Mucosa of gallbladder (tissue), 1 donor: ENCODE measurements around the gene GLIS1. TPM values are rescaled to one million over a fixed set of nuclear protein-coding genes. Genes with fewer than 3 reads are reported as not detected.

ENCODE experiments used
- DNase-seq: peaks from one replicate; pipeline ENCODE4 v3.0.0-alpha.2; 2020; ENCODE audit warnings: low spot score
- total RNA-seq: library from RNA; stranded (reverse); gene quantifications from one replicate; pipeline ENCODE4 v1.2.1, GENCODE V29; 2021
- donor health status: DM: no; HTN: no; CAD: no.

GLIS1 gene
- total RNA-seq, 1 donor from 2014 or later: 0.17 TPM

DNA sequence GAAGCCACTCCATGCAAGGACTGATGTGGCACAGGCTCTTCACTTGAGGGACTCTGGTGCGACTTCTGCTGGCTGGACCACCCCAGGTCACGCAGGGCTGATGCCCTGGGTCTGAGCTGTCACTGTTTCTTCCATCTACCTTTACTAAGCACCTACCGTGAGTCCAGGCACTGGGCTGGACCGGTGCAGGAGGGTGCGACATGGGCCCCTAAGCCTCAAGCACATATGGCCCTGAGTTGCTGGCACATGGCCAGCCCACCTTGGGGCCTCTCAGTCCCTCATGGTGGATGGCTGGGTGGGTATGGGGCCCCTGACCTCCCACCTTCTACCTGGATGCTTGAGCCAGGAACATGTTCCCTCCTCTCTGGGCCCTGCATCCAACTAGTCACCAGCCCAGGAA is 203.7 kb downstream of the GLIS1 start:
- DNase-seq: no peak

DNA sequence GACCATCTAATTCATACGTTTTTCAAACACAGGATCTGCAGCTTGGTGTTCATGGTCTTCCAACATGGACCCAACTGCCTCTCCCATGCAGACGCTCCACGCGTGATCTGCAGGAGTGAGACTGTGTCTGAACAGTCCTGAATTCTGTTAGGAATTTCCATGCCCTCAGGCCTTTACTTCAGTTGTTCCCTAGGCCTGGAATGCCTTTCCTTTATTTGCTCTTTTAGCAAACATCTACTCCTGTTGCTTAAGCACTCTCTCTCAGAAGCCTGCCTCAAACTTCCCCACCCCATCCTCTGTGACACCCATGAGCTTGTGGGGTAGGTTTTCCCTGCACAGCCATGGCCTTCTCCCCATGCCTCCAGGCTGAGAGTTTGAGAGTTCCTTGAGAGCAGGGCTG is 206.1 kb downstream of the GLIS1 start:
- no peak for DNase-seq

DNA sequence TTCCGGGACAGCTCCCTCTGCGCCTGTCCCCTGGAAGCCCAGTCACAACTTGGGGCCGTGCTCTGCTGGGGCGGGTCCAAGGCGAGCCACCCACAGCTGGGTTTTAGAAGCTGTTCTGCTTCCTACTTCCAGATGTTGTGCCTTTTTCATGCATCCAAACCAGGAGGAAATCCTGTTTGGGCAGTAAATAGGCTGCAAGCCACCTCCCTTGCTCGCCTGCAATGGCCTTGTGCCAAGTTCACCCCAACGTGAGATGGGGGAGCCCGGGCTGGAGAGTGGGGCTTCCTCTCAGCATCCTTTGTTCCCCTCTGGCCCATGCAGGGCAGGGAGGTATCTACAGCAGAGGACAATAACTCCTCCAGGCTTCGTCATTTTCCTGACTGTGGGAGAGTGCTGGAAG is 206.6 kb downstream of the GLIS1 start:
- no peak for DNase-seq

DNA sequence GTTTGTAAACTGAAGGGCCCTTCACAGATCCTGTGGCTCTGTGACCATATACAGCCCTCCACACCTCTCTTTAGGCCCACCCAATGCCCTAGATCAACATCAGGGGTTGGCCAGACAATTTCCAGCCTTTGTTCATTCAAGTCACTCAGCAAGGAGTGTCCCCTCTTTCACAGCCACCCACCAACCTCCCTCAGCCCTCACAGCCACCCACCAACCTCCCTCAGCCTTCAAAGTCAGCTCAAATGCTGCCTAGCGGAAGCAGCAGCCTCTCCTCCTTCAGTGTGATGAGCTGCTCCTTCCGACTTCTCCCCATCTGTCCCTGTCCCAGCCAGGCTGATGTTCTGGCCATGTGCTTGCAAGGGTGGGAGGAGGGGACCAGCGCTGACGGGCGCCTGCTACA is 208.4 kb downstream of the GLIS1 start:
- DNase-seq: no peak

DNA sequence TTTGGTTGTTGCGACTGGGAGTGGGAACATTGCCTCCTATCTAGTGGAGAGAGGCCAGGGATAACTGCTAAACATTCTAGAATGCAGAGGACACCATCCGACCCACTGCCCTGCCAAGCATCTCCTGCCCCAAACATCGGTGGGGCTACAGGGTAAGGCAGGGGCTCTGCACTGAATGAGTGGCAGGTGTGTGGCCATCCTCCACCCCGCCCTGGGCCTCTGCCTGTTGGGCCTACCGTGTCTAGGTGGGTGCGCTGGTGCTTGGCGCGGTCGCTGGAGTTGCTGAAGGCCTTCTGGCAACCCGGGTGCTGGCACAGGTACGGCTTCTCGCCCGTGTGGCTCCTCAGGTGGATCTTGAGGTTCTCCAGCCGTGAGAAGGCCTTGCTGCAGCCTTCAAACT is 209.4 kb downstream of the GLIS1 start:
- no peak for DNase-seq

DNA sequence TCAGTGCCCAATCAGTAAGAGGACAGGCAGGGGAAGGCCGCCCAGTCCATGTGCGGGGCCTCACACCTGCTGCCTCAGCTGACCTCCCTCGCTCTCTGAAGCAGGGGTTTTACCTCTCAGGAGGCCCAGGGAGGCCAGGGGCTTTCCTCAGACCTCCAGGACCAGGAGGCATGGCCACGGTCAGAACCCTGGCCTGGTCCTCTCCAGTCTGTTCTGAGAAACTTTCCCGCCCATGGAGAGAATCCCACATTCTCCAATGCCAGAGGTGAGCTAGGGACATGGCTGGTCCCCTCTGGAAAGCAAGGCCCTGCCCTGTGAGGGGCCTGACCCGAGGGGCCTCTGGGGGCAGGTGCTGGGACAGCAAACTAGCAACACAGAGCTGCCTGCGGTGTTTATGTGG is 211.6 kb downstream of the GLIS1 start:
- DNase-seq: no peak

DNA sequence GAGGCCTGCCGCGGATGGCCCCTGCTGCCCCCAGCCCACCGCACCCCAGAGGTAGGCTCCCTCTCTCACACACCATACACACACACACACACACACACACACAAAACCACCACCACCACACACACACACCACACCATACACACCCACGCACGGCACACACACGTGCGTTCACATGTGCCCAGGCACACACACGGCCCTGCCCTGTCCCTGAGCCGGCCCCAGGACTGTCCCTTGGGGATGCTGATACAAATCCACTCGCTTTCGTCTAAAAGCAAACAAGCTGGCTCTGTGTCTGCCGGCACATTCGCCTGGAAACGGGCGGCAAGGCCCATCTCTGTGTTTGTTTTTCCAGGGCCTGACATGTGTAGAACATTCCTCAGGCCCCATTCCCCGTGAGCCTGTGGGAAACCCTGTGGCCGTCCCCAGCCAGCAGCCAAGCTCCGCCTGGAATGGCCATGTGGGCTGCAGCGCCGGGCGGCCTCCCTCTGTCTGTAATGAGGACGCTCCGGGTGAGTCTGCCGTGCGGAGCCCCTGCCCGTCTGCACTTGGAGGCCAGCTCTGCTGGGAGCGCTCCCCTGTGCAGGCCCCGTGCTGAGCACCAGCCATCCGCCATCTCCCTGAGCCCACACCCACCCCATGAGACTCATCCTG is 212.4 kb downstream of the GLIS1 start:
- peak; percentile 71 for DNase-seq

DNA sequence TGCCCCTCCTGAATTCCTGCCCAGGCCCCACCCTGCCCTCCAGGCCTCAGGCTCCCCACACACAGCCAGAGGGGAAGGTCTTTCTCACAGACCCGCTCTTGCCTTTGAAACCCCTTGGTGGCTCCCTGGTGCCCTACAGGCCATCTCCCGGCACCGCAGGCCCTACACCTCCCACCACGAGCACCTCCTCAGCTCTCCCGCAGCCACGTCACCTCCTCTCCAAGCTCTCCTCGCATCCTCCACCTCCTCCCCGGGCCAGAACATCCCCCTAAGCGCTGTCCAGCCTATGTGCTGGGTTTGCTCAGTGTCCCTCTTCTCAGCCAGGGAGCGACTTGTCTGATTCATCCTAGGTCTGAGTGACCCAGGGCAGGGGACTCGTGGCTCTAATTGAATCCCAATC is 213.4 kb downstream of the GLIS1 start:
- DNase-seq: no peak

DNA sequence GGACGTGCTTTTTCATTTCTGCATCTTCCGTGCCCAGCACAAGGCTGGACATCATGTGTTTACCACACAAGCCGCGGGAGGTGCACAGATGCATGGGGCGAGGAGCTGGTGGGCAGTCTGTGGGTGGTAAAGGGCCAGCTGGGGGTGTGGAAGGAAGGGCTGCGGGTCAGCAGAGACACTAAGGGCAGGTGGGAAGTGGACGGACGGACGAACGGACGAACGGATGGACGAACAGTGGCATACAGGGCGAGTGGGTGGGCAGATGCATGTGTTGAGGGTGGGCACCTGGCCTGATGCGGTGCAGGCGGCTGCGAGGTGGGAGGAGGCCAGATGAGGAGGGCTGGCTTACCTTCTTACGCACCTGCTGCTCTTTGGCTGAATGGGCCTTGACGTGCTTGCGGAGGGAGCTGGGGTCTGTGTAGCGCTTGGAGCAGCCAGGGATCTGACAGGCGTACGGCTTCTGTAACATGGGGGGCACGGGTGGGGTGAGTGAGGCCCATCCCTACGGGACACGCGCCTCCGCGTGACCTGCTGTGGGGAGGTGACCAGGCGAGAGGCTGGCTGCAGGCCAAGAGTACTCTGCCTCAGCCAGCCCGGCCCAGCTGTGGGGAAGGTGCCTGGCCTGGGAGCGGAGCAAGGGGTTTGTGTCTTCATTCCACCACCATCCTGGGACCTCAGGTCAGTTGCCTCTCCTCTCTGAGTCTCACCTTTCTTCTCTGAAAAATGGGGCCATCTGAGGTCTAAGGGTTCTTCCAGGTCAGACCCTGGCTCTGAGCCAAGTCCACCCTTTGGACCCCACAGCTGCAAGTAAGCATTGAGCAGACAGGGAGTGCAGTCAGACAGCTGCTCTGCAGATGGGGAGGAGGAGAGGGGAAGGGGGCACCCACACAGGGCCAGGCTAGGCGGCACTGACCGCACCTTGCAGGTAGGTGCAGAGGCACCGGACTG is 214.3 kb downstream of the GLIS1 start:
- DNase-seq: no peak

DNA sequence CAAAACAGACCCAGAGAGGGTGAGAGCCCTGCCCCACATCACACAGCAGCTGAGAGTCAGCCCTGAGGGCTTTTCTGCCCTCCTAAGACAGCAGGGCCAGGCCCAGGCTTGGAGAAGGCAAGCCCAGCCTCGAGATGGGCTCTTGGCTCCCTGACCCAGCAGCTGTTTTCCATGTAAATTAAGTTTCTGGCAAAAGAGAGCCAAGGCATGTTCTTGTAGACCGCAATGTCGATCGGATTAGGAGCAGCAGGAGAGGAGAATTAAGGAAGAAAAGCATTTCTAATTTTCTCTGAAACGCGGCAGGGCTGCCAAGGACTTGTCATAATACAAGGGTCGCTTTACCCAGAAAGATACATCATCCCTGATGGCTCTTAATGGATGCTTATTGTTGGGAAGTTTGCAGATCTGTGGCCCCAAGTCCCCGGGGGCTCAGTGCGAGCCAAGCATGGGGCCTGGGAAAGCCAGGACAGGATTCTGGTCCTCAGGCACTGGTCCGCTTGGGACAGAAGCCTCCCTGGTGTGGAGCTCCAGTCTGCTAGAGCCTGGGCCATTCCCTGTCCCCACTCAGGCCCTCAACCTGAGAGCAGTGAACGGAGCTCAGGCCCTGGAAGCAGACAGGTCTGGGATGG is 216.9 kb downstream of the GLIS1 start:
- DNase-seq: no peak

DNA sequence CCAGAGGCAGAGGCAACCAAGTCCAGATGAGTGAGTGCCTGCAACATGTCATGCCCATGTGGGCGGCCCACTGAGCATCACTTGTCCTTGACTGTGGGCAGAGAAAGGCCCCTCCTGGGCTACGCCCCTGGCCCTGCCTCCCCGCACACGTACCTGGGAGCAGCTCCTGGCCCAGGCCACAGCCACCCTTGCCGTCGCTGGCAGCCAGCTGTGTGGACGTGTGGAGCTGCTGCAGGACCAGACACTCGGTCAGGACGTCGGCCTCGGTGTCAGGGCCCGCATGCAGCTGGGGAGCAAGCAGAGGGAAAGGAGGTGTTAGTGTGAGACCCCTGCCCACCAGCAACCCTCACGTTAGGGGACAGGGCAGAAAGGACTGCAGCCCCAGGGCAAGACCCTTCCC is 218.5 kb downstream of the GLIS1 start:
- DNase-seq: no peak

DNA sequence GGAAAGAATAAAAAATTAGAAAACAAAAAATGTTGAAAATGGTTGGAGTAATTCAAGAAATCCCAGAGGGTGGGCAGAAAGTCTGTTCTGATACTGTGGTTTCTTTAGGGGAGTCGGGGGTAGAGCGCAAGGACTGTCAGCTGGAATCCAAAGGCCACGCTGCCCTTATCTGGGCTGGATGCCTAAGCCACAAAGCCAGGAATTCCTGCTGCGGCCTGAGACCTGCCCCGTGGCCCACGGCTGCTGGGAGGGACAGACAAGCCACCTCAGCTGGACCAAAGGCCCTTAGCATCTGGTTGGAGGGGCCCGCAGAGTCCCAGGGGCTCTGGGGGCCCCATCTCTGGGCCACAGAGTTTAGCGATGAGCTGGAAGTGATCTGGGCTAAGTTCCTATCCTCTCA is 219.5 kb downstream of the GLIS1 start:
- no peak for DNase-seq

DNA sequence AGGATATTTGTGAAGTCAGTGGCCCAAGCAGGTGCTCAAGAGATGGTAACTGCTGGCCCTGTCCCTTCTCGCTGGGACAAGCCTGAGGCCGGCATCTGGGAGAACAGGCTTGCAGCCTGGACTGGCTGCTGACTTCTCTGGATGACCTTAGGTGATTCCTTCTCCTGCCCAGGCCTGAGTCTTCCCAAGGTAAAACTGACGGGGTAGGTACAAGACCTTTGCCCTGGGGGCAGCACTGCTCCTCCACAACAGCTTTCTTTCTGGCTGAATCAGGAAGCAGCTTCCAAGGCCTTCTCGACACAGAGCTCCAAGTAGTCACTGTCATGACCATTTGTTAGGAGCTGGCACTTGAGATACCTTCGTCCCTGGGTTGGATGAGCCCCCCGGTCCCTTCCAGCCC is 220.2 kb downstream of the GLIS1 start:
- no peak for DNase-seq

DNA sequence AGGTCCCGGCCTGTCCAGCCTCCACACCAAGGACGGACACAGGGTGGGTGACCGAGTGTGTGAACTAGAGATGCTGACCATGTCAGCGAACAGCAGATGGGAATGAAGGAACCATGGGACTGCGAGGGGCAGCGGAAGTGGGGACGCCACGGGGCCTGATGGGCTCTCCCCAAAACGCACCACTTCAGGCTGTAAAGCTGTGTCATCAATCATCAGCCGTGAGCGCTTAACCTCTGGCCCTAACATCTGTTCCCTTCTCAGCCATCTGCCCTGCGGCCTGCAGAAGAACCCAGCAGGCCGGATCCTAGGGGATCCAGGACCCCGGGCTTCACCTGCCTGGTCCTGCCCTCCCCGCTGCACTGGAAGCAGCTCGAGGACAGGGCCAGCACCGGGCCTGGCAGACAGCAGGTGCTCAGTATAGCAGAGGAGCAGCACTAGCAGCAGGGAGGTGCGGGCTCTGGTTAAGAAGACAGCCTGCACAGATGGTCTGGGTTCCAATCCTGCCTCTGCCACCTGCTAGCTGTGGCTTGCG is 221.1 kb downstream of the GLIS1 start:
- no peak for DNase-seq

DNA sequence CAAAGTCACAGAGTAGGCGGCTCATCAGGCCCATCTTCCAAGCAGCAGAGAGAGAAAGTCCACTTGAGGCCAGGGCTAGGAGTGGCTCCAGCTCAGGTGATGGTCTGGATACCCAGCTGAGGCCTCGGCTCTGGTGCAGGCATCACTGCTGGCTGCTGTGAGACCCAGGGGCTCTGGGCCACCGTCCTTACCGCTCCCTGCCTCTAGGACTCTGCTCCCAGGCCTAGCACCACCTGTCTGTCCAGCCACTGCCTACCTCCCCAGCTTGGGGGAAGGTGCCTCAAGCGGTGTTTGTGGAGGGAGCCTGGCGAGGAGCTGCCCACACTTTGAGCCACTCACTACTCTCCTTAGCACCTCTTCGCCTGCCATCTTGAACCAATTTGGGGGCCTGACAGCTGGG is 221.9 kb downstream of the GLIS1 start:
- DNase-seq: no peak

DNA sequence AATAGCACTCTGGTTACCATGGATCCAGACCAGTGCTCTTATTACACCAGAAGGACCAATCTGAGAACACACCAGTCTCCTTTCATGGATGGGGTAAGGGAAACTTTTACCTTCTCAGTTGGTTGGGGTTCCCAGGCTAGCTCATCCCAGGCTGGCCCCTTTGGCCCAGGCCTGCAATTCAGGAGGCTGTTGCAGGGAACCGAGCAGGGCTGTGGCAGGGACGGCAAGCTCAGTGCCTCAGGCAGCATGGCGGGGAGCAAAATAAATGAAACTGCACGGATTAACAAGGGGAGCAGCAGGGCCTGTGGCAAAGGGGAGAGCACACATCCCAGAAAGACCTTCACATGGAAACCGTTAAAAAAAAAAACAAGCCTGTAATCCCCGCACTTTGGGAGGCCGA is 222.8 kb downstream of the GLIS1 start:
- DNase-seq: no peak

DNA sequence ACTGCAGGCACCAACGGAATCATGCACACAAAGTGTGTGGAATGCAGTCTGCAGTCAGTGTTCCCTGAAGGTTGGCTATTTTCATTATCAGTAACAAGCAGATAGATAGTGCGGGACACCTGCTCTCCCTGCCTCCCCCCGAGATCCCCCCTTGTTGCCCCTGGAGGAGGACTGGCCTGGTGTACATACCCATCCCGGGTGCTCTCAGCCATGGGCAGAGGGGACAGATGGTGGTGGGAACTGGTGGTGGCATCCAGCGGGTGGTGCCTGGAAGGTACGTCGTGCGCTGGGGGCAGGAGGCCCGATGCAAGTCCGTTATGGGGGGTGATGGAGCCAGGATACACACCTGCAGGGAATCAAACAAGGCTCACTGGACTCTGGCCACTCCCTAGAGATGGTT is 224.5 kb downstream of the GLIS1 start:
- no peak for DNase-seq

DNA sequence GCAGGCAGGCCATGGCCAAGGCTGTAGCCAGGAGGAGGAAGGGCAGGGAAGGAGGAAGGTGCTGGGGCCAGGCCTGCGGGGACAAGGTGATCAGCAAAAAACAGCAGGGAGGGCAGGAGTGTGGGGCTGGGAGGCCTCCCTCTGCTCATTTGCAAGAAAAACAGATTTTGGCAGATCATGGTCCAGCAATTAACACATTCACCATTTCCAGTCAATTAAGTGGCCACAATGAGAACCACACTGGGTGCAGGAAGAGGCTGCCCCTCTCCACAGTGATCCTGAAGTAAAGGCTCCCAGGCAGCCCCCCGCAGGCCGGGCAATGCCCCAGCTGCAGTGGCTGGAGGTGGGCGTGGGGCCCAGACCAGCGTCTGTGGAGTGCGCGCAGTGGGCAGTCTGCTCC is 225.1 kb downstream of the GLIS1 start:
- no peak for DNase-seq

DNA sequence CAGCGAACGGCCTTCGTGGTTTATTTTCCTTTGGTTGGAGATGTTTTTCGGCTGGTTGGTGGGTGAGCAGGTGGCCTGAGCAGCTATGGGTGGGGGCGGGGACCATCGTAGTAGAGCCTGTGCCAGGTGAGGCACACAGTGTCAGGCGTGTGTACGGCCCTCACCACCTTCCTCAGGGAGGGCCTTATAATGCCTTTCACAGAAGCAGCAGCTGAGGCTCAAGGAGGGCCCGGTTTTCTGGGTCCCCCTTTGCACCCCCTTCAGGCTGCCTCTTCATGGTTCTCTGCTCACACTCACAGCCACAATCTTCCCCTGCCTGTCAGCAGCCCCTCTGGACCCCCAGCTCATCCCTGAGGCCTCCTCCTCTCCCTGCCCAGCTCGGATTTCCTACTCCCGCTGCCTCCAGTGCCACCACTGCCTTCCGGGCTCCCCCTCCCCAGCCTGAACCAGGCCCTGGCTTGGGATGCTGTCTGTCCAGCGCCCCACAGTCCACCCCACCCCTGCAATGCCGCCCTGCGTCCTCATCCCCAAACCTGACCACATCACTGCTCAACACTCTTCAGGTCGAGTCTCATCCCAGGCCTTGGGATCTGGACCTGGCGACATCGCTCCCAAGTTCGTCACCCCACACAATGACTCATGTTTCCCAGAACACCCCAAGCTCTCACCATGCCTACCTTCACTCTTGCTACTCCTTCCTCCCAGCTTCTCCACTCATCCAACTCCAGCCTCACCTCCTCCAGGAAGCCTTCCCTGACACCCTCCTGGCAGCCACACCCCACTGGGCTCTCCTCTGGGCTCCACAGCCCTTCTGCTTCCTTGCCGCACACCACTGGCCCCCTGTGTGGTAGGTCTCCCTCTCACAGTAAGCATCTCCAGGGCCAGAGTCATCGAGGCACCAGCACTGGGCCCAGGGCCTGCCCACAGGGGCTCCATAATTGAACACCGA is 225.9 kb downstream of the GLIS1 start:
- DNase-seq: no peak

DNA sequence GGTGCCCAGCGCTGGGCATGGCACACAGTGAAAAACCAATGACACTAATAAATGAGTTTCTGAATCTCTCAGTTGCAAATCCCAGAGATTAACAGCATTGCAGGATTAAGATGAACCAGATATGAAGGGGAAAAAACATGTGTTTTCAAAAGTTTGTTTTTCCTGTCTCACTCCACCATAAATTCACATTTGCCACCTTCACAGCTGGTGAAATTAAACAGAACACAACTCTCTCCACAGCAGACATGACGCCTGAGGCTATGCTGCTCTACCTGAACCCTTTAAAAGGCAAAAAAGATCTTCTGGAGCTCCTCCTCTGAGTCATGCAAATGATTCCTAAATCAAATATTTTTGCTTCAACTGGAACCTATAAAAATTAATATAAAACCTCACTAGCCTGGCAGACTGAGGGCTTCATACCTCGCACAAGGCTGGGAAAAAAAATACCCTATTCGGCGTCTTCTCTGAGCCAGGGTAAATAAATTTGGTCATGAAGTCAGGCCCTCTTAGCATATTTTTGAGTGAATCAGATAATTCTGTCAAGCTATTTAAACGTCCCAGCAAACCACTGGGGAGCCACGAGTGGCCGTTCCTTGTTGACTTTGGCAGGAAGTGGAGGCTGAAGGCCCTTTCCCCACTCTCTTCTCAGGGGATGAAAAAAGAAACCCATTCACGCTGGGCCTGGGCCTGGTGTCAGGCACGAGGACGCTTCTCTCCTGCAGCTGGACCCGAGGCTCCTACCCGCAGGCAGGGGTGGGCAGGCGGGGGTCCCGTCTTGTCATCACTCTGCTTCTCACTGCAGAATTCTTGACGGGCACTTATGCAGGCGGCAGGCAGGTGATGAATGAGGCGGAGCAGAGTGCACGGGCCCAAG is 226.8 kb downstream of the GLIS1 start:
- no peak for DNase-seq
